Measurements from ENCODE around the gene ZSCAN5B. TPM values are rescaled to one million over a fixed set of nuclear protein-coding genes. Genes with fewer than 3 reads are reported as not detected.

The ZSCAN5B gene
- total RNA-seq, 1 experiment from 2014 or later = not detected

GRCh38 chr19:56201973-56202372, 4.4 kb upstream of the ZSCAN5B start, which contains the start of gene ZSCAN5C:
Gene ZSCAN5C (plus strand): TSS chr19:56202273. CDS start chr19:56205914, 3,641 bp downstream.
- H3K4me1 Mint-ChIP-seq = 0 out of 4 replicates have a peak, but pooled peaks cover 0 to 5% of the 10 kb centered on the region in 2 experiments
- H3K9me3 Mint-ChIP-seq = peaks cover 0 to 37% of the 10 kb centered on the region in 2 experiments; a peak in 2 of 5 replicates
- no peaks in the 10 kb centered on the region for H3K79me2 ChIP-seq (ENCODE audit: insufficient read depth, low read length)
- H2BK20ac ChIP-seq (ENCODE audit: low read depth, low read length, poor library complexity, severe bottlenecking) = no peak within 1 kb of the TSS
- H4K5ac ChIP-seq (ENCODE audit: insufficient read length, low read depth, low read length) = no peak within 1 kb of the TSS
- no peak within 1 kb of the TSS for H3K4me3 Mint-ChIP-seq
- no peak within 1 kb of the TSS for H3T11ph ChIP-seq (ENCODE audit: low read length)
- H2BK15ac ChIP-seq (ENCODE audit: low read depth, low read length) = no peak within 1 kb of the TSS
- H3K4me1 ChIP-seq (ENCODE audit: insufficient read depth, low read length) = no peaks in the 10 kb centered on the region
- no peak within 1 kb of the TSS for H3K4ac ChIP-seq (ENCODE audit: low read depth, low read length)
- no peak within 1 kb of the TSS for H3K9ac ChIP-seq (ENCODE audit: extremely low read depth, insufficient read length, low read length)
- H3K79me1 ChIP-seq (ENCODE audit: insufficient read depth, low read depth, low read length, poor library complexity, severe bottlenecking) = no peaks in the 10 kb centered on the region
- H2AFZ ChIP-seq (ENCODE audit: low read length) = no peak within 1 kb of the TSS
- no peak within 1 kb of the TSS for H3K14ac ChIP-seq (ENCODE audit: insufficient read depth, low read length)
- no peak within 1 kb of the TSS for H3K27ac Mint-ChIP-seq
- H3K36me3 Mint-ChIP-seq (ENCODE audit: insufficient read depth in 1 of 3, low read depth in 3 of 3) = no peaks in the 10 kb centered on the region
- no peak within 1 kb of the TSS for H4K8ac ChIP-seq (replicated peaks; ENCODE audit: insufficient read length, low read depth, low read length)
- TF ChIP-seq, protein P1, sequence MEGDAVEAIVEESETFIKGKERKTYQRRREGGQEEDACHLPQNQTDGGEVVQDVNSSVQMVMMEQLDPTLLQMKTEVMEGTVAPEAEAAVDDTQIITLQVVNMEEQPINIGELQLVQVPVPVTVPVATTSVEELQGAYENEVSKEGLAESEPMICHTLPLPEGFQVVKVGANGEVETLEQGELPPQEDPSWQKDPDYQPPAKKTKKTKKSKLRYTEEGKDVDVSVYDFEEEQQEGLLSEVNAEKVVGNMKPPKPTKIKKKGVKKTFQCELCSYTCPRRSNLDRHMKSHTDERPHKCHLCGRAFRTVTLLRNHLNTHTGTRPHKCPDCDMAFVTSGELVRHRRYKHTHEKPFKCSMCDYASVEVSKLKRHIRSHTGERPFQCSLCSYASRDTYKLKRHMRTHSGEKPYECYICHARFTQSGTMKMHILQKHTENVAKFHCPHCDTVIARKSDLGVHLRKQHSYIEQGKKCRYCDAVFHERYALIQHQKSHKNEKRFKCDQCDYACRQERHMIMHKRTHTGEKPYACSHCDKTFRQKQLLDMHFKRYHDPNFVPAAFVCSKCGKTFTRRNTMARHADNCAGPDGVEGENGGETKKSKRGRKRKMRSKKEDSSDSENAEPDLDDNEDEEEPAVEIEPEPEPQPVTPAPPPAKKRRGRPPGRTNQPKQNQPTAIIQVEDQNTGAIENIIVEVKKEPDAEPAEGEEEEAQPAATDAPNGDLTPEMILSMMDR (conservative IDR thresholded peaks at IDR 0.05) = no peak
- H2BK120ac ChIP-seq (ENCODE audit: low read depth, low read length, poor library complexity, severe bottlenecking) = no peak within 1 kb of the TSS
- peaks cover 36% of the 10 kb centered on the region for H3K27me3 Mint-ChIP-seq (ENCODE audit: low read depth)
- H3K56ac ChIP-seq (ENCODE audit: insufficient read length, low read depth, low read length) = no peak within 1 kb of the TSS
- no peak within 1 kb of the TSS for H2AK5ac ChIP-seq (ENCODE audit: insufficient read length, low read length)
- no peak within 1 kb of the TSS for H4K91ac ChIP-seq (ENCODE audit: insufficient read length, low read depth, low read length)
- no peak within 1 kb of the TSS for H2BK5ac ChIP-seq (ENCODE audit: insufficient read length, low read length)
- H4K20me1 ChIP-seq (ENCODE audit: control insufficient read depth, insufficient read depth, insufficient read length) = no peaks in the 10 kb centered on the region
- no peak within 1 kb of the TSS for H3K18ac ChIP-seq (ENCODE audit: insufficient read length, low read depth, low read length)
- H3K23me2 ChIP-seq (ENCODE audit: insufficient read length, low read depth, low read length, poor library complexity, severe bottlenecking) = no peaks in the 10 kb centered on the region
- H3K27ac ChIP-seq (ENCODE audit: insufficient read length, low read depth, low read length) = no peak within 1 kb of the TSS
- DNase-seq = no peak
- H3K4me2 ChIP-seq (ENCODE audit: insufficient read depth, insufficient read length, low read length) = no peak within 1 kb of the TSS
- H2BK12ac ChIP-seq (ENCODE audit: insufficient read length, low read depth, low read length) = no peak within 1 kb of the TSS
- no peak within 1 kb of the TSS for H3K23ac ChIP-seq (ENCODE audit: insufficient read length, low read depth, low read length)
- no CpG with 5 or more reads among the region's 3 CpGs for WGBS (ENCODE audit: extremely low coverage, insufficient read length, low lambda C conversion rate)
- H3K9me3 ChIP-seq (ENCODE audit: control insufficient read depth, low read depth, low read length) = no peaks in the 10 kb centered on the region
- no peaks in the 10 kb centered on the region for H3K27me3 ChIP-seq (ENCODE audit: insufficient read depth, low read length)

Data from H9 (cell line).